ENCODE data around the gene WDR27.

WDR27 gene

DNA sequence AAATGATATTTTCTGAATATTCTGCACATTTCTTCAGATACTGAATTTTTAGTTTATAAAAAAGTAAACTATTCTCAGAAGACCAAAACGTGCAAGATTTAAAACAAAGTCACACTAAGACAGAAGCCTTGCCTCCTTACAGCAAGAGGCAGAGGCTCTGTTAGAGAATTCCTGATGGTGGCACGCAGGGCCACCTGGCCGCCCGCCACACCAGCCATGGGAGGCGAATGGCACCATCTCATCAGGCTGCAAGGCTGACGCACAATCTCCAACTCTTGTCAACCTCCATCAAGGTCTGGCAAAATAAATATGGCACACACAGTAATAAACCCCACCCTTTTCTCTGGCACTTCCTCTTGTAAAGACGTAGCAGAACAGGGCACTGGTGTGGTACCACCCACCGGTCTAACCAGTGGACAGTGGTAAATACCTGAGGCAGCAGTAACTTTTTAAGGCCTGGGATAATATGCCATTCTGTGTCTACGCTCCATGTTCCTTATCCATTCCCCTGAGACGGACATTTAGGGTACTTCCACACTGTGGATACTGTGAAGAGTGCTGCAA, 111.4 kb downstream of the WDR27 start:
- no peak for DNase-seq

GRCh38 chr6:169589699-169590257, 112.1 kb downstream of the WDR27 start:
- no peak for DNase-seq

DNA sequence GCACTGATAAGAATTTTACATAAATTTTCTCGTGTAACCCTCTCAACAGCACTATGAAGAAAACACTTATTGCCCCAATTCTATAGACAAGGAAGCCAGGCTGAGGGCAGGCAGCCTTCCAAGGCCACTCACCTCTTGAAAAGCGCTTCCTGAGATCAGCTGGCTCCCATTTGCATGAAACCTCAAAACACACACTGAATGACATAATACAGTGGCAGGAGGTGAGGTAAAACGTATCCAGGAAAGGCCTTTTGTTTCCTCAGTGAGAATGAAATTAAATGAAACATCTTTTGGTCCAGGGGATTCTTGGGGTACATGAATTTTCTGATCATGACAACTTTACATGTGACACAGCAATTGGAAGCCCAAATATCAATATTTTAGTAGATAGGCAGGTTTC, 112.5 kb downstream of the WDR27 start:
- DNase-seq, result no peak

DNA sequence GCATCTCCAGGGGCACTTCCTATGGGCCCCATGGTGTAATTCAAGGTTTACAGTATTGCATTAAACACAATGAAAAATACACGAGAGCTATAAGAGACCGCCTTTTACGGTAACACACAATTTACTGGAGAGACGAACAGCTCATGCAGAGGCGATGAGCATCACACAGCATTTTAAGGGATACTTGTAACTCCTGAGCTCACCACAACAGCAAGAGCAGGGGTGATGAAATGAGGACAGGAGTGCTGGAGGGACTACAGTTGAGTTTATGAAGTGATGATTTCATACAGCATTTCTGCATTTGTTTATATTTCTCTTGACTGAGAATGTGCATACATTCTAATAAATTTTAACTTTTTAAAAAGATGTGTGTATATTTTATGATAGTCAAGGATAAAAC, 113.9 kb downstream of the WDR27 start:
- no peak for DNase-seq

- no peak for DNase-seq
These were observed 117.8 kb downstream of the WDR27 start for GRCh38 chr6:169583886-169584541.

- no peak for DNase-seq
These were observed 122.3 kb downstream of the WDR27 start for GRCh38 chr6:169579407-169580111.

- no peak for DNase-seq
These were observed 123.9 kb downstream of the WDR27 start for GRCh38 chr6:169577974-169578373.

- DNase-seq, result no peak
These were observed 124.6 kb downstream of the WDR27 start for GRCh38 chr6:169577236-169577635.

DNA sequence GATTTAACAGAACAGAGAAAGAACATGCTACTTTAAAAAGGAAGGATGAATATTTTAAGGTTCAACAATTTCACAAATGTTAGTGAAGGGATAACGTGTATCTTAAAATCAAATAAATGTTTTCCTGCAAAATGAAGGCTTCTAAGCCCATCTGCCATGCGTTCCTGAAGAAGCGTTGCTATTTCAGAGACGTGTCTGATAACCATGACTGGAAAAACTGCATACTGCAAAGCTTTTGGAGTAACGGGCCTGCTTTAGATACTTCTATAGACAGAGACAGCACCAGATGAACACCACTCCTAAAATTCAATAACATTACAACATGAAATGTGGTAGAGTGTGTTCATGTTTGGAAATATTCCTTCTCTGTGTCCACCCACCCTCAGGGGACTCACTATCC, 126.0 kb downstream of the WDR27 start:
- no peak for DNase-seq

- DNase-seq, result no peak
These were observed 126.5 kb downstream of the WDR27 start for GRCh38 chr6:169575365-169575764.

GRCh38 chr6:169574420-169574819, 127.4 kb downstream of the WDR27 start:
- DNase-seq, result no peak

- DNase-seq, result no peak
These were observed 127.9 kb downstream of the WDR27 start for GRCh38 chr6:169573883-169574282.

GRCh38 chr6:169571123-169571962, 130.5 kb downstream of the WDR27 start:
- no peak for DNase-seq

DNA sequence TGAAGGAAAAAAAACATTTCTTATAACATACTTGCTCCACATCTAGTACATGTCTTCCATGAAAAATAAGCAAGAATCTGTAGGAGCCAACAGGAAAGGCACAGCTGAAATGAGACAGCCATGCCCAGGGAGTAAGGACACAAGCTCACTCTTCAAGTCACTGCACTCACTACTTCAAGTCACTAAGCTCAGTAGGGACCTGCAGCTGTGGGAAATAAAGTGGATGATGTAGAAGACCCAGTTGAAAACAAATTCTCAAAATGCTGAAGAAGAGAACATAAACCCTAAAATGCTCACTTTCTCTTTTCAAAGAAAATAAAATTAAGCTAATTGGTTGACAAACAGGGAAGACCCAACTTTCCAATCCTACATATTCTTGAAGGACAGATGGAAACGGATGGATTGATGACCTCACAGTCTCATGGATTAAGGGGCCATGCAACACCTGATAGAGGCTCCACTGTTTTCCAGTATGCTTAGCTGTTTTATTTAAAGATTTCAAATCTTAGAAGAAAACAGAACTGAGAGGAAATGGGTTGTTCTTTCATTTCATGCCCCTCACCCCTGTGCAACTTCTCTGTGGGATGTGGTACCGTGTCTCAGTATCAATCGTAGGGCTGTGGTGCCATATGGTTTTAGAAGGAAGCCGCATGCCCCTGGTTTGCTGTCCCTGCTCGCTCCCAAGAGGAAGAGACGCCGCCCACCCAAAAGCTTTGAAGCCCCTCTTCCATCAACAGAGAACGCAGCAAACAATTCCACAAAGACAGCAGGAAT, 133.3 kb downstream of the WDR27 start:
- DNase-seq, result no peak

- no peak for DNase-seq
These were observed 134.0 kb downstream of the WDR27 start for GRCh38 chr6:169567819-169568218.

GRCh38 chr6:169566961-169567750, 134.7 kb downstream of the WDR27 start:
- DNase-seq, result no peak

DNA sequence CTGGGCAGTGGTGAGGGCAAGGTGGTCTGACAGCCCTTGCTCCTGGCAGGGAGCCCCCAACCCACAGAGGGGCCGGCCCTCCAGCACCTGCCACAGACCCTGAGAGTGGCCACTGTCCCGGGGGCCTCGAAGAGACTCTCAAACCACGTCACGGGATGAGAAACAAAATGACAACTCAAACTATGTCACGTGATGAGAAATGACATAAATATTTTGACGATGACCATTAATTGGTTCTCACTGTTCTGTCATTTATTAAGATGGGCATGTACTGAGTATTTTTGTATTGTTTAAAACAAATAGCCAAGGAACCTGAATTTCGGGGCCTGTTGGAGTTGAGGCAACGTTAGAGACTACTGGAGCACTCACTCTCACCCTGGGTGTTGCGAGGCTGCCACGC, 135.5 kb downstream of the WDR27 start:
- no peak for DNase-seq

DNA sequence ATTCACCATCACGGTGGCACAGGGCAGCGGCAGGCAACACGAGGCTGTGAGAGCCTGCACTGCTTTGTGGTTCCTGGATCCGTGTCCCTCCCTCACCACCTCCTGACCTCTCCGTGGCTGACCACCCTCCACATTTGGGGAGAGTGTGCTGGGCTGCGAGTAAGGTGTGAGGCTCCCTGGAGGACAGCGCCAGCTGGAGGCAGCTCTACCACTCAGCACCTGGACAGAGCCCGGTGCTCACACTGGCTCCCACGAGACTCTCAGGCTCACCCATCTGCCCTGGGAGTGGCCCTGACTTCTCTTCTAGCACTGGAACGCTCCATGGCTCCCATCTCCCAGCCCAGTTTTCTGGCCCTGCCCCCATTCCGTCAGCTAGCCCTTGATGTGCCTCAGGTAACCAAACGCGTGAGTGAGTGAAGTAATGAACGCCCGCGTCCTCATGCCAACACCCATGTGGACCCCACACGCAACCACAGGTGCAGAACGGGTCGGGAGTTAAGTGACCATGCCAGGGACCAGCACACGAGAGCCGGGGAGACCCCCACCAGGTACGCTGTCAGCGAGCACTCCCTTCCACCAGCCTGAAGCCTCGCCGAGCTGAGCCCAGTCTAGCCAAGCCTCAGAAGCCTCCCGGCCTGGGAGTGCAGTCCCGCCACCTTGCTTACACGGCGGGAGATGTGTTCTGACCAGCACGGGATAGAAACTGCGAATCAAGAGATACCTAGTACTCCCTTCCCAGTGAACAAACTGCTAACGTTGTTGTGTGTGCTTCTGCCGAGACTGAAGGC, 137.2 kb downstream of the WDR27 start:
- DNase-seq, result no peak

GRCh38 chr6:169561665-169562064, 140.2 kb downstream of the WDR27 start:
- DNase-seq, result no peak

GRCh38 chr6:169559592-169559991, 142.2 kb downstream of the WDR27 start:
- DNase-seq, result no peak
